Activated CD4-positive, alpha-beta memory T cell treated with anti-CD3 and anti-CD28 coated beads, Interleukin-2, amount 10 ng/mL, durations not matched to agents 7 days and 5 days (primary cell): ENCODE data around the gene GSPT2. TPM values are rescaled to one million over a fixed set of nuclear protein-coding genes. Genes with fewer than 3 reads are reported as not detected.

Source experiments
- CTCF ChIA-PET: fragments of 350-600 bp; sonication (Branson Sonifier 250); formaldehyde crosslinking; loops from one replicate; lab custom pipeline; 2021; ENCODE audit warnings: antibody characterized with exemption, inconsistent platforms; lab: Charles Lee
- POLR2A ChIA-PET: fragments of 350-600 bp; sonication (Branson Sonifier 250); formaldehyde crosslinking; loops from one replicate; lab custom pipeline; 2021; ENCODE audit warnings: antibody characterized with exemption; lab: Charles Lee
- DNase-seq: peaks from one replicate; pipeline ENCODE4 v3.0.0-alpha.2; 2020
- H3K27ac Mint-ChIP-seq: one replicate; pipeline ENCODE4 v1.8.0; 2021; ENCODE audit warnings: mild to moderate bottlenecking, mixed read lengths
- H3K27me3 Mint-ChIP-seq: one replicate; pipeline ENCODE4 v1.8.0; 2021; ENCODE audit warnings: mixed read lengths
- H3K36me3 Mint-ChIP-seq: one replicate; pipeline ENCODE4 v1.8.0; 2021; ENCODE audit warnings: low read depth, mixed read lengths
- H3K4me1 Mint-ChIP-seq: one replicate; pipeline ENCODE4 v1.8.0; 2021; ENCODE audit warnings: mixed read lengths
- H3K4me3 Mint-ChIP-seq: one replicate; pipeline ENCODE4 v1.8.0; 2021; ENCODE audit warnings: mild to moderate bottlenecking, mixed read lengths
- H3K9me3 Mint-ChIP-seq: one replicate; pipeline ENCODE4 v1.8.0; 2021; ENCODE audit warnings: mixed read lengths
- total RNA-seq, 2 experiments: library from RNA; stranded (reverse); gene quantifications; one replicate each; pipeline ENCODE4 v1.2.3, GENCODE V29; 2021

Gene GSPT2
- total RNA-seq, 2 experiments from 2014 or later, result 11.9 to 13.2 TPM

GRCh38 chrX:51776851-51777250, 33.6 kb downstream of the GSPT2 start:
- POLR2A ChIA-PET, result no interaction called here
- Mint-ChIP-seq H3K27ac (no peak overlapping the region), H3K4me3 (no peak overlapping the region), H3K27me3 (peaks cover 2% of the 10 kb centered on the region), H3K4me1 (no peaks in the 10 kb centered on the region), H3K9me3 (no peaks in the 10 kb centered on the region), H3K36me3 (no peaks in the 10 kb centered on the region)
- CTCF ChIA-PET, result no interaction called here
- DNase-seq, result no peak

- Mint-ChIP-seq H3K4me3 (no peak overlapping the region), H3K4me1 (no peaks in the 10 kb centered on the region), H3K36me3 (no peaks in the 10 kb centered on the region), H3K27ac (no peak overlapping the region), H3K27me3 (peaks cover 2% of the 10 kb centered on the region), H3K9me3 (no peaks in the 10 kb centered on the region)
- DNase-seq, result no peak
- POLR2A ChIA-PET, result no interaction called here
- CTCF ChIA-PET, result no interaction called here
These were observed 36.1 kb downstream of the GSPT2 start for GRCh38 chrX:51779306-51779705.

DNA sequence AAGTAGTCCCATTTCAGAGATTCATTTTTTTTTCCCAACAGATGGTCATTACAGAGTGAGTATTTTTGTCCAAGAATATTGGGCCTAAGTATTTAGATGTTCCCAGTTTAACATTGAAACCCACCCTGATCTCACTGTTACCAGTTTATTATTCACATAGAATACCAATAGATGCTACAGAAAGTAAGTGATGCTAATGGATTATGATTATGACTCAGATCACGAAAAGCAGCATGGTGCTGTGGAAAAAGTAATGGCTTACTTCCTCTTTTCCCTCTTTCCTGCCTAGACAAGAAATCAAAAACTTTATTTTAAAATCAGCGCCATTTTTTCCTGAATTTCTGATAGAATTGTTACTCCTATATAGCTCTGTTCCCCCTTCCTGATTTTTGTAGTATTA, 51.9 kb downstream of the GSPT2 start:
- DNase-seq, result no peak
- H3K9me3 Mint-ChIP-seq, result no peaks in the 10 kb centered on the region
- no peaks in the 10 kb centered on the region for H3K4me1 Mint-ChIP-seq
- no peaks in the 10 kb centered on the region for H3K36me3 Mint-ChIP-seq
- peaks cover 5% of the 10 kb centered on the region for H3K27me3 Mint-ChIP-seq
- no peak overlapping the region for H3K27ac Mint-ChIP-seq
- ChIA-PET CTCF (no interaction called here), POLR2A (no interaction called here)
- no peak overlapping the region for H3K4me3 Mint-ChIP-seq

Other genes starting within 250 kb of the GSPT2 start
- under 1 TPM; 0.60 to 0.73 TPM for gene NUDT11, start 246.8 kb upstream of the GSPT2 start, total RNA-seq
- not detected for gene CENPVL3, start 124.5 kb upstream of the GSPT2 start, total RNA-seq
- not detected for gene CENPVL2, start 60.6 kb upstream of the GSPT2 start, total RNA-seq
- not detected for gene CENPVL1, start 32.9 kb upstream of the GSPT2 start, total RNA-seq
- gene MAGED1, start 150.2 kb downstream of the GSPT2 start, total RNA-seq, result 10 to 100 TPM; 33.9 to 37.9 TPM